KG1 (cell line): ENCODE measurements around the gene FRMD1.

Source experiments
- DNase-seq: peaks from one replicate; lab custom pipeline; 2025; lab: John Stamatoyannopoulos, UW

FRMD1 gene

GRCh38 chr6:168078943-168079405, at the start of gene FRMD1:
TSS of gene FRMD1 (minus strand) at chr6:168079212. CDS start at chr6:168079094, 118 bp downstream.
- no peak for DNase-seq

GRCh38 chr6:168128006-168128630, 49.1 kb upstream of the FRMD1 start:
- DNase-seq: no peak

GRCh38 chr6:168127384-168127868, 48.4 kb upstream of the FRMD1 start:
- no peak for DNase-seq

GRCh38 chr6:168126566-168127383, 47.8 kb upstream of the FRMD1 start:
- DNase-seq: no peak

GRCh38 chr6:168125429-168126001, 46.5 kb upstream of the FRMD1 start:
- no peak for DNase-seq

GRCh38 chr6:168124921-168125320, 45.9 kb upstream of the FRMD1 start:
- DNase-seq: no peak

- DNase-seq: no peak
These were observed 45.1 kb upstream of the FRMD1 start for GRCh38 chr6:168124158-168124557.

- DNase-seq: no peak
These were observed 44.3 kb upstream of the FRMD1 start for GRCh38 chr6:168123165-168123911.

- no peak for DNase-seq
These were observed 43.5 kb upstream of the FRMD1 start for GRCh38 chr6:168122521-168122920.

GRCh38 chr6:168122011-168122410, 43.0 kb upstream of the FRMD1 start:
- DNase-seq: no peak

GRCh38 chr6:168121303-168121665, 42.3 kb upstream of the FRMD1 start:
- no peak for DNase-seq

GRCh38 chr6:168120390-168121302, 41.6 kb upstream of the FRMD1 start:
- DNase-seq: no peak

GRCh38 chr6:168119539-168119938, 40.5 kb upstream of the FRMD1 start:
- no peak for DNase-seq

GRCh38 chr6:168118935-168119334, 39.9 kb upstream of the FRMD1 start:
- no peak for DNase-seq

- no peak for DNase-seq
These were observed 38.9 kb upstream of the FRMD1 start for GRCh38 chr6:168117942-168118341.

- DNase-seq: no peak
These were observed 38.2 kb upstream of the FRMD1 start for GRCh38 chr6:168116975-168117899.

GRCh38 chr6:168116438-168116974, 37.5 kb upstream of the FRMD1 start:
- DNase-seq: no peak

GRCh38 chr6:168115748-168116437, 36.9 kb upstream of the FRMD1 start:
- no peak for DNase-seq

GRCh38 chr6:168113226-168113625, 34.2 kb upstream of the FRMD1 start:
- DNase-seq: no peak
